Activated CD8-positive, alpha-beta T cell treated with anti-CD3 and anti-CD28 coated beads for 36 hours (primary cell): ENCODE data around the gene PPT1. TPM values are rescaled to one million over a fixed set of nuclear protein-coding genes. Genes with fewer than 3 reads are reported as not detected.

ENCODE experiments used
- ATAC-seq: fragments of 200-7000 bp; cut with Tn5 transposase; one replicate; pipeline ENCODE4 v1.10.0; 2021; ENCODE audit warnings: mild to moderate bottlenecking, moderate library complexity
- CTCF ChIA-PET: fragments of 350-600 bp; sonication (Branson Sonifier 250); formaldehyde crosslinking; loops from one replicate; lab custom pipeline; 2021; ENCODE audit warnings: antibody characterized with exemption; lab: Charles Lee
- POLR2A ChIA-PET: fragments of 350-600 bp; sonication (Branson Sonifier 250); formaldehyde crosslinking; loops from one replicate; lab custom pipeline; 2021; ENCODE audit warnings: antibody characterized with exemption; lab: Charles Lee
- DNase-seq: peaks from one replicate; pipeline ENCODE4 v3.0.0-alpha.2; 2020
- H3K27ac Mint-ChIP-seq: one replicate; pipeline ENCODE4 v1.8.0; 2021; ENCODE audit warnings: mild to moderate bottlenecking, mixed read lengths
- H3K27me3 Mint-ChIP-seq: one replicate; pipeline ENCODE4 v1.8.0; 2021; ENCODE audit warnings: mixed read lengths
- H3K36me3 Mint-ChIP-seq: one replicate; pipeline ENCODE4 v1.8.0; 2021; ENCODE audit warnings: low read depth, mixed read lengths
- H3K4me1 Mint-ChIP-seq: one replicate; pipeline ENCODE4 v1.8.0; 2021; ENCODE audit warnings: low read depth, mixed read lengths
- H3K4me3 Mint-ChIP-seq: one replicate; pipeline ENCODE4 v1.8.0; 2021; ENCODE audit warnings: mild to moderate bottlenecking, moderate library complexity, mixed read lengths
- H3K9me3 Mint-ChIP-seq: one replicate; pipeline ENCODE4 v1.8.0; 2021; ENCODE audit warnings: mixed read lengths
- intact Hi-C: fragments of 100-400 bp; cut with micrococcal nuclease; formaldehyde crosslinking; loops from one replicate; pipeline ENCODE4 v1.10.0; 2022
- total RNA-seq, 2 experiments: library from RNA; stranded (reverse); gene quantifications; one replicate each; pipeline ENCODE4 v1.2.3, GENCODE V29; 2021
- TF ChIP-seq, protein P1 (sequence below): fragments of 200-600 bp; IDR thresholded peaks from one replicate; pipeline ENCODE4 v1.8.0; 2022; ENCODE audit warnings: antibody characterized with exemption, mild to moderate bottlenecking

Gene PPT1
- total RNA-seq, 2 experiments from 2014 or later: 60.6 to 69.1 TPM

DNA sequence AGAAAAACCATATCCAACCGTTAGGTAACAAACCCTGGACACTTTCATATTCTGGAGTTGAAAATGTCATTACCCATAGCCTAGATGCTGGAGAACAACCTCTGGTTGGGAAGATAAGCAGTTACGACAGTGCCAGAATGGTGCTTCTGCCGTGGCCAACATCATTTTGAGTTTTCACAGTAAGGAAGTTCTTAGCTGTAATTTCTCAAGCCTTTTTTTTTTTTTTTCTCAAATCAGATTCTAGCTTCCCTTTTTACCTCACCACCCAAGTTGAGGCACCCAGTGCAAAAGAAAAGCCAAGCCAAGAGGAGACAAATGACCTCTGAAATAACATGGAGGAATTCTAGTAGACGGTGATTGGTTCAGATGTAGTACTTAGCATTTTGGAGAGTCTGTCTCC lies 21.8 kb downstream of the PPT1 start:
- DNase-seq (no peak), ATAC-seq (no peak)
- CTCF ChIA-PET: interaction anchor here (1.0 to 4.7 kb wide), 6 partner anchors 10 to 263 kb away, joined by 3 to 28 read pairs (median 7); no protein-coding TSS in a partner anchor
- POLR2A ChIA-PET: interaction anchor here (1.0 to 8.5 kb wide), 4 partner anchors 11 to 286 kb away, joined by 3 to 48 read pairs (median 4); no protein-coding TSS in a partner anchor
- Mint-ChIP-seq H3K27ac (peak overlapping the region; percentile 38), H3K9me3 (no peaks in the 10 kb centered on the region), H3K4me3 (no peak overlapping the region), H3K4me1 (peaks cover 12% of the 10 kb centered on the region), H3K36me3 (peaks cover 58% of the 10 kb centered on the region), H3K27me3 (no peaks in the 10 kb centered on the region)
- intact Hi-C loops: no loop called here
- TF ChIP-seq, protein P1, sequence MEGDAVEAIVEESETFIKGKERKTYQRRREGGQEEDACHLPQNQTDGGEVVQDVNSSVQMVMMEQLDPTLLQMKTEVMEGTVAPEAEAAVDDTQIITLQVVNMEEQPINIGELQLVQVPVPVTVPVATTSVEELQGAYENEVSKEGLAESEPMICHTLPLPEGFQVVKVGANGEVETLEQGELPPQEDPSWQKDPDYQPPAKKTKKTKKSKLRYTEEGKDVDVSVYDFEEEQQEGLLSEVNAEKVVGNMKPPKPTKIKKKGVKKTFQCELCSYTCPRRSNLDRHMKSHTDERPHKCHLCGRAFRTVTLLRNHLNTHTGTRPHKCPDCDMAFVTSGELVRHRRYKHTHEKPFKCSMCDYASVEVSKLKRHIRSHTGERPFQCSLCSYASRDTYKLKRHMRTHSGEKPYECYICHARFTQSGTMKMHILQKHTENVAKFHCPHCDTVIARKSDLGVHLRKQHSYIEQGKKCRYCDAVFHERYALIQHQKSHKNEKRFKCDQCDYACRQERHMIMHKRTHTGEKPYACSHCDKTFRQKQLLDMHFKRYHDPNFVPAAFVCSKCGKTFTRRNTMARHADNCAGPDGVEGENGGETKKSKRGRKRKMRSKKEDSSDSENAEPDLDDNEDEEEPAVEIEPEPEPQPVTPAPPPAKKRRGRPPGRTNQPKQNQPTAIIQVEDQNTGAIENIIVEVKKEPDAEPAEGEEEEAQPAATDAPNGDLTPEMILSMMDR: no peak

DNA sequence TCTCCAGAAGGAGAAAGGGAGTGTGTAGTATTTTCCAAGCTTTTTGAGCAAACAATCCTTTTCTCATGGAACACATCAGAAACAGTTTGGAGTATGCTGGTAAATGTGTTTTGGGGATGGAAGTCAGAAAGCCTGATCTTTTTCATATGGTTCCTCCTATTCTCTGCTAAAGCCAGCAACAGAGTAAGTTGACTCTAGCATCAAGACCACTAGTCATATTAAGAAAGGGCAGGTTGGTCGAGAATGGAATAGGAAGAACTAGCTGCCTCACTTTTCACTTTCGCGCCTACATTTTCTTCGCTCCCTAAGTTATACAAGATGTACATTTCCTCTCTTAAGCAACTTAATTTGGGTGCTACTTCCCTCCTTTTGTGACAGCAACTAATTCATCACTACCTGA lies 24.0 kb downstream of the PPT1 start:
- POLR2A ChIA-PET: interaction anchor here (8.5 kb wide), 1 partner anchor 9 kb away, joined by 48 read pairs; no protein-coding TSS in a partner anchor
- no peaks in the 10 kb centered on the region for H3K9me3 Mint-ChIP-seq

DNA sequence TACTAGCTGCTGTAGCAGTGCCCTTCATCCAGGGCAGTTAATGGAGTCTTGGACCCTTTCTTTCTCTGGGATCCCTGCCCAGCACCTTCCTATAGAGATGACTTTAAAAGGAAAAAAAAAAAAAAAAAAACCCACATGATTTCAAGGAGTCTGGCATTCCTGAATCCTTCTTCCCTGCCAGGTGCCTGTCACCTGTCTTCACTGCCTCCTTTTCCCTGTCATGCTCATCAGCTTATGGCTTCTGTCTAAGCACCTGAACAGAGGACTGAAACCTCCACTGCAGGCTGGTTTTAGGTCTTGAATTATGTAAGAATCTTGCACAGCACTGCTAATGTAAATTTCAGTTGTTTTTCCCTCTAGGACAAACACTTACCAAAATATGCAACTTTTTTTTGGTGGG lies 24.9 kb downstream of the PPT1 start:
- peaks cover 69% of the 10 kb centered on the region for H3K36me3 Mint-ChIP-seq
- no peaks in the 10 kb centered on the region for H3K27me3 Mint-ChIP-seq
- ChIA-PET POLR2A (interaction anchor here (1.6 to 8.5 kb wide), 2 partner anchors 8 to 12 kb away, joined by 3 to 48 read pairs; no protein-coding TSS in a partner anchor), CTCF (interaction anchor here (1.9 to 2.3 kb wide), 2 partner anchors 11 to 72 kb away, joined by 7 to 8 read pairs; no protein-coding TSS in a partner anchor)
- intact Hi-C loops: no loop called here
- H3K9me3 Mint-ChIP-seq: no peaks in the 10 kb centered on the region
- DNase-seq: no peak
- peak overlapping the region; percentile 67 for H3K27ac Mint-ChIP-seq
- TF ChIP-seq, protein P1: no peak
- H3K4me3 Mint-ChIP-seq: no peak overlapping the region
- ATAC-seq: no peak
- H3K4me1 Mint-ChIP-seq: peaks cover 19% of the 10 kb centered on the region

More for the DNA sequence above, 24.0 kb downstream of the PPT1 start:
- no peak overlapping the region for H3K4me3 Mint-ChIP-seq
- TF ChIP-seq, protein P1: no peak
- ATAC-seq (no peak), DNase-seq (no peak)
- peak overlapping the region; percentile 67 for H3K27ac Mint-ChIP-seq
- H3K4me1 Mint-ChIP-seq: peaks cover 12% of the 10 kb centered on the region
- no peaks in the 10 kb centered on the region for H3K27me3 Mint-ChIP-seq
- intact Hi-C loops: no loop called here
- H3K36me3 Mint-ChIP-seq: peaks cover 61% of the 10 kb centered on the region
- CTCF ChIA-PET: interaction anchor here (1.4 to 2.3 kb wide), 2 partner anchors 71 to 80 kb away, joined by 5 to 7 read pairs; no protein-coding TSS in a partner anchor

DNA sequence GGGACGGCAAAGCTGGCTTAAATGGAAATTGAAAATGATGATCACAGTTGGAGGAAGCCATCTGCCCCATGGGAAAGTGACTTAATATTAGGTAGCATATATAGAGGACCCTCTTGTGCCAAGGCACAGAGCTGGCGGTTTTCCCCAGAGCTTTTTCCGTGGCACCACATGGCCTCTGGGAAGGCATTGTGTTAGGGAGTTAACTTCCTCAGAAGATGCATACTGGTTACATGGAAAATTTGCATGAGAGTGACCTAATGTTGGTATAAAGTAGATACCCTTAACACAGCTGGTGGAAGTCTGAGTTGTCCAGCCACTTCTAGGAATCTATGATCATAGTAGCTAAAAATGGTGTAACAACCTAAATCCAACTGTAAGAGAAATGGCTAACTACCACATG lies 29.2 kb downstream of the PPT1 start:
- H3K36me3 Mint-ChIP-seq: peaks cover 84% of the 10 kb centered on the region
- peaks cover 46% of the 10 kb centered on the region for H3K4me1 Mint-ChIP-seq
- DNase-seq: no peak
- TF ChIP-seq, protein P1: no peak
- H3K27ac Mint-ChIP-seq: peak overlapping the region; percentile 91
- ChIA-PET CTCF (interaction anchor here (0.5 to 1.2 kb wide), 2 partner anchors 153 to 271 kb away, joined by 3 read pairs; no protein-coding TSS in a partner anchor), POLR2A (interaction anchor here (1.2 to 1.4 kb wide), 2 partner anchors 10 to 18 kb away, joined by 3 to 4 read pairs; no protein-coding TSS in a partner anchor)
- no peak overlapping the region for H3K4me3 Mint-ChIP-seq
- no peaks in the 10 kb centered on the region for H3K27me3 Mint-ChIP-seq
- no peaks in the 10 kb centered on the region for H3K9me3 Mint-ChIP-seq
- intact Hi-C loops: no loop called here
- no peak for ATAC-seq

DNA sequence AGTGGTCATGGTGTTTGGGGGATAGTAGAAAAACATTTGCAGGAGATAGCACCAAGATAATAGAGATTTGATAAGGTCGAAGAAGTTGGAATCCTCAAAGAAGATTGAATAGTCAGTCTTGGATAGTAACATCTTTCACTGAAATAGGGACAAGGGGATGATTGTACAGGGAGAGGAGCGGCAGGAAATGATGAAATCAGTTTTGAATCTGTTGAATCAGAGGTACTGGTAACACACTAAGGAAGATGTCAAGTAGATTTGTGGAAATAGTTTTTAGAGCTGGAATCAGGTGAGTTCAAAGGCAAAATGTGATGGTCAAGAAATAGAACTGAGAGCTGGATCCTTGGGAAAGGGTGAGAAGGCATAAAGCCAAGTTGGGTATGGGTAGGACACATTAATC lies 30.0 kb downstream of the PPT1 start:
- peaks cover 49% of the 10 kb centered on the region for H3K4me1 Mint-ChIP-seq
- peak overlapping the region; percentile 91 for H3K27ac Mint-ChIP-seq
- TF ChIP-seq, protein P1: no peak
- H3K9me3 Mint-ChIP-seq: no peaks in the 10 kb centered on the region
- DNase-seq: no peak
- POLR2A ChIA-PET: interaction anchor here (0.9 to 6.3 kb wide), 3 partner anchors 9 to 27 kb away, joined by 3 to 48 read pairs (median 3); no protein-coding TSS in a partner anchor
- no peak for ATAC-seq
- no peak overlapping the region for H3K4me3 Mint-ChIP-seq
- H3K27me3 Mint-ChIP-seq: no peaks in the 10 kb centered on the region
- CTCF ChIA-PET: interaction anchor here (1.0 to 2.1 kb wide), 3 partner anchors 10 to 272 kb away, joined by 3 to 6 read pairs (median 3); no protein-coding TSS in a partner anchor
- intact Hi-C loops: no loop called here
- peaks cover 82% of the 10 kb centered on the region for H3K36me3 Mint-ChIP-seq
